Transverse colon (tissue), 4 donors: ENCODE results near the gene PHF20. TPM values are rescaled to one million over a fixed set of nuclear protein-coding genes. Genes with fewer than 3 reads are reported as not detected.

ENCODE experiments used
- DNase-seq: peaks from one replicate; pipeline ENCODE4 v3.0.0-alpha.2; 2019
- H3K27ac ChIP-seq, 4 donors: fragments of 200-600 bp; sonication (generic); 2 replicates each; pipeline ENCODE4 v1.5.1; 2016 to 2018; ENCODE audit warnings: inconsistent platforms in 4 of 4
- H3K27me3 ChIP-seq: fragments of 200-600 bp; sonication (generic); 2 replicates; pipeline ENCODE4 v1.5.1; 2017; ENCODE audit warnings: inconsistent platforms
- H3K36me3 ChIP-seq, 4 donors: fragments of 200-600 bp; sonication (generic); 2 replicates each; pipeline ENCODE4 v1.5.1; 2017 to 2019; ENCODE audit warnings: inconsistent platforms in 4 of 4
- H3K4me1 ChIP-seq, 4 donors: fragments of 200-600 bp; sonication (generic); 2 replicates each; pipeline ENCODE4 v1.5.1; 2017 to 2020; ENCODE audit warnings: inconsistent platforms in 4 of 4
- H3K4me3 ChIP-seq, 4 donors: fragments of 200-600 bp; sonication (generic); 1 replicate in 1 of 4; 2 replicates in 3 of 4; pipeline versions ENCODE4 v1.5.1 to v1.6.1; 2017 to 2019; ENCODE audit warnings: inconsistent platforms in 4 of 4
- H3K9me3 ChIP-seq, 2 donors: fragments of 200-600 bp; sonication (generic); 2 replicates each; pipeline ENCODE4 v1.5.1; 2017 to 2019; ENCODE audit warnings: inconsistent platforms in 2 of 2
- EP300 ChIP-seq: sonication (generic); formaldehyde crosslinking; IDR thresholded peaks from one replicate; pipeline ENCODE4 v1.6.1; 2017; ENCODE audit warnings: antibody characterized with exemption, low read depth
- POLR2A ChIP-seq: fragments of 450-650 bp; IDR thresholded peaks from one replicate; pipeline ENCODE4 v1.6.1; 2016; ENCODE audit warnings: antibody characterized with exemption, mild to moderate bottlenecking, moderate library complexity
- POLR2AphosphoS5 ChIP-seq, 3 donors: sonication (generic); formaldehyde crosslinking; IDR thresholded peaks; one replicate each; pipeline ENCODE4 v1.6.1; 2016; ENCODE audit warnings: antibody characterized with exemption in 3 of 3
- WGBS, 2 donors: methylation state at CpG; one replicate each; pipeline ENCODE4 v1.1.5; 2018; ENCODE audit warnings: low coverage in 1 of 2; 5-methylcytosine and 5-hydroxymethylcytosine counted together
- in situ Hi-C, 4 donors: fragments of 200-750 bp; cut with MboI; loops; one replicate each; pipeline versions ENCODE4 v1.15.0 to v1.15.1; 2017; ENCODE audit warnings: low sequenced_read_pairs in 3 of 4, low pct_ligation_motif_present in 1 of 4, low pct_unique_long_range_greater_than_20kb in 1 of 4
- intact Hi-C: fragments of 100-400 bp; cut with DNase I; formaldehyde crosslinking; loops from one replicate; pipeline ENCODE4 v1.15.1; 2023; ENCODE audit warnings: low total_unique reads
- total RNA-seq, 4 donors: library from RNA; depleted of rRNA; stranded (reverse); fragments of >200 nt; gene quantifications; one replicate each; pipeline ENCODE4 v1.1.0, GENCODE V29; 2016
- TF ChIP-seq, protein P1 (sequence below), 5 experiments: fragments of 200-600 bp in 3 of 5; fragments of 450-650 bp in 2 of 5; sonication (generic) in 3 of 5; IDR thresholded peaks; 1 replicate in 2 of 5; 2 replicates in 3 of 5; pipeline ENCODE4 v1.5.1; 2016 to 2017; ENCODE audit warnings: antibody characterized with exemption in 5 of 5, inconsistent platforms in 3 of 5, mild to moderate bottlenecking in 2 of 5, moderate library complexity in 1 of 5

PHF20 gene
- total RNA-seq, 4 donors from 2014 or later = 20.6 to 88.6 (median 43.1) TPM

GRCh38 chr20:35796571-35796970 is 24.8 kb downstream of the PHF20 start:
- DNase-seq = no peak
- 36 to 47% methylated on average over 2 of the region's 2 CpGs for WGBS, 2 donors
- in situ Hi-C loops (no loop called here), intact Hi-C loops (no loop called here)
- TF ChIP-seq POLR2AphosphoS5 (IDR thresholded peaks at IDR 0.05) = no peak
- no peak for TF ChIP-seq POLR2A
- TF ChIP-seq, protein P1, sequence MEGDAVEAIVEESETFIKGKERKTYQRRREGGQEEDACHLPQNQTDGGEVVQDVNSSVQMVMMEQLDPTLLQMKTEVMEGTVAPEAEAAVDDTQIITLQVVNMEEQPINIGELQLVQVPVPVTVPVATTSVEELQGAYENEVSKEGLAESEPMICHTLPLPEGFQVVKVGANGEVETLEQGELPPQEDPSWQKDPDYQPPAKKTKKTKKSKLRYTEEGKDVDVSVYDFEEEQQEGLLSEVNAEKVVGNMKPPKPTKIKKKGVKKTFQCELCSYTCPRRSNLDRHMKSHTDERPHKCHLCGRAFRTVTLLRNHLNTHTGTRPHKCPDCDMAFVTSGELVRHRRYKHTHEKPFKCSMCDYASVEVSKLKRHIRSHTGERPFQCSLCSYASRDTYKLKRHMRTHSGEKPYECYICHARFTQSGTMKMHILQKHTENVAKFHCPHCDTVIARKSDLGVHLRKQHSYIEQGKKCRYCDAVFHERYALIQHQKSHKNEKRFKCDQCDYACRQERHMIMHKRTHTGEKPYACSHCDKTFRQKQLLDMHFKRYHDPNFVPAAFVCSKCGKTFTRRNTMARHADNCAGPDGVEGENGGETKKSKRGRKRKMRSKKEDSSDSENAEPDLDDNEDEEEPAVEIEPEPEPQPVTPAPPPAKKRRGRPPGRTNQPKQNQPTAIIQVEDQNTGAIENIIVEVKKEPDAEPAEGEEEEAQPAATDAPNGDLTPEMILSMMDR (IDR thresholded peaks at IDR 0.05) = no peak
- no peak for TF ChIP-seq EP300
- Histone ChIP-seq H3K27me3 (no peaks in the 10 kb centered on the region), H3K4me3 (no peak overlapping the region), H3K27ac (peak overlapping the region in 1 of 4 donors; percentile 51), H3K9me3 (no peaks in the 10 kb centered on the region), H3K4me1 (peaks cover 0 to 11% (median 6%) of the 10 kb centered on the region in 4 donors), H3K36me3 (no peaks in the 10 kb centered on the region)

- TF ChIP-seq POLR2A = no peak
- no peak for TF ChIP-seq EP300
- TF ChIP-seq POLR2AphosphoS5 (IDR thresholded peaks at IDR 0.05) = no peak
- TF ChIP-seq, protein P1 (IDR thresholded peaks at IDR 0.05) = no peak
- no peak overlapping the region for H3K4me3 ChIP-seq
- intact Hi-C loops = no loop called here
- H3K9me3 ChIP-seq = no peaks in the 10 kb centered on the region
- H3K27me3 ChIP-seq = no peaks in the 10 kb centered on the region
- no peak overlapping the region for H3K27ac ChIP-seq
- H3K36me3 ChIP-seq = peaks cover 0 to 11% (median 0%) of the 10 kb centered on the region in 4 donors
- H3K4me1 ChIP-seq = peaks cover 0 to under 1% (median 0%) of the 10 kb centered on the region in 4 donors
- in situ Hi-C loops = no loop called here
- 79 to 100% methylated on average over 1 of the region's 1 CpG for WGBS, 2 donors
- no peak for DNase-seq
Measured at GRCh38 chr20:35801865-35802264, 30.1 kb downstream of the PHF20 start.

DNA sequence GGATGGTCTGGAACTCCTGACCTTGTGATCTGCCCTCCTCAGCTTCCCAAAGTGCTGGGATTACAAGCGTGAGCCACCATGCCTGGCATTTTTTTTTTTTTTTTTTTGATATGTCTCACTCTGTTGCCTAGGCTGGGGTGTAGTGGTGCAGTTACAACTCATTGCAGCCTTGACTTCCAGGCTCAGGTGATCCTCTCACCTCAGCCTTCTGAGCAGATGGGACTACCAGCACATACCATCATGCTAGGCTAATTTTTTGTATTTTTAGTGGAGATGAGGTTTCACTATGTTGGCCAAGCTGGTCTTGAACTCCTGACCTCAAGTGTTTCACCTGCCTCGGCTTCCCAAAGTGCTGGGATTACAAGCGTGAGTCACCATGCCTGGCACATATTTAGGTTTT is 34.3 kb downstream of the PHF20 start:
- WGBS, 2 donors = 95% methylated on average over 3 of the region's 3 CpGs; no CpG with 5 or more reads in 1 of the 2 donors
- TF ChIP-seq EP300 (no peak), POLR2A (no peak), POLR2AphosphoS5 (IDR thresholded peaks at IDR 0.05) (no peak)
- TF ChIP-seq, protein P1 (IDR thresholded peaks at IDR 0.05) = no peak
- Histone ChIP-seq H3K27ac (no peak overlapping the region), H3K4me1 (no peaks in the 10 kb centered on the region), H3K27me3 (no peaks in the 10 kb centered on the region), H3K4me3 (no peak overlapping the region), H3K36me3 (peaks cover 0 to 11% (median 0%) of the 10 kb centered on the region in 4 donors), H3K9me3 (no peaks in the 10 kb centered on the region)
- in situ Hi-C loops = no loop called here
- intact Hi-C loops = no loop called here
- no peak for DNase-seq

DNA sequence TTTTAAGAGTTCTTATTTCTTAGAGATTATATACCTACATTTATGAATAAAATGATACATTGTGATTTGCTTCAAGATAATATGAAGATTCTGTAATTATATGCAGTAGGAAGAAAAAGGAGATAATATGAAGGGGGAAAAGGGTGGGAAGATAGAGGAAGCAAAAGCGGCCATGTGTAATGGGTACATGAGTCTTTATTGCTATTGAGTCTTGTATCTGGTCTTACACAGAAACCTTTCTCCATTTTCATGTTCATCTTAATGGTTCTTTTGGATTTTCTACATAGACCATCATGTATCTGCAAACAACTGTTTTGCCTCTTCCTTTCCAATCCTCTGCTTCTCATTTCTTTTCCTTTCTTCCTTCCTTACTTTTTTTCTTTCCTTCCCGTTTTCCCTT is 36.1 kb downstream of the PHF20 start:
- Histone ChIP-seq H3K9me3 (no peaks in the 10 kb centered on the region), H3K4me1 (no peaks in the 10 kb centered on the region), H3K36me3 (peaks cover 0 to 6% (median 0%) of the 10 kb centered on the region in 4 donors), H3K27ac (no peak overlapping the region), H3K4me3 (no peak overlapping the region), H3K27me3 (no peaks in the 10 kb centered on the region)
- TF ChIP-seq, protein P1 (IDR thresholded peaks at IDR 0.05) = no peak
- TF ChIP-seq POLR2A (no peak), EP300 (no peak), POLR2AphosphoS5 (IDR thresholded peaks at IDR 0.05) (no peak)
- in situ Hi-C loops = no loop called here
- 89 to 95% methylated on average over 2 of the region's 2 CpGs for WGBS, 2 donors
- DNase-seq = no peak
- intact Hi-C loops = no loop called here
